NCI-H2171 (cell line): ENCODE results near the gene FOSB.
"Not testable (repeated sequence)": the region's sequence is repeated elsewhere in the genome, so short reads cannot be mapped to it uniquely, and the experiment has no call there.

Source experiments
- DNase-seq: peaks from one replicate; lab custom pipeline; 2025; lab: John Stamatoyannopoulos, UW

FOSB gene

GRCh38 chr19:45467456-45468158 is at the start of gene FOSB:
Gene FOSB (plus strand): TSS chr19:45467996. CDS start chr19:45468587, 591 bp downstream.
- DNase-seq, result peak; percentile 98

GRCh38 chr19:45418802-45419201 is 49.0 kb upstream of the FOSB start:
- DNase-seq, result no peak

- DNase-seq, result no peak
These were observed 48.4 kb upstream of the FOSB start for GRCh38 chr19:45419396-45419795.

GRCh38 chr19:45419895-45420294 is 47.9 kb upstream of the FOSB start:
- DNase-seq, result no peak

GRCh38 chr19:45420356-45420755 is 47.4 kb upstream of the FOSB start:
- DNase-seq, result no peak

- DNase-seq, result no peak
These were observed 46.9 kb upstream of the FOSB start for GRCh38 chr19:45420871-45421270.

GRCh38 chr19:45421947-45422498 is 45.8 kb upstream of the FOSB start:
- no peak for DNase-seq

- DNase-seq, result no peak
These were observed 44.7 kb upstream of the FOSB start for GRCh38 chr19:45423033-45423588.

- peak; percentile 98 for DNase-seq
These were observed 44.1 kb upstream of the FOSB start, which contains the start of gene ERCC1 for GRCh38 chr19:45423589-45424190. Gene ERCC1 (minus strand): TSS chr19:45423917. CDS start chr19:45423374, 543 bp downstream.

- DNase-seq, result peak; percentile 66
These were observed 43.4 kb upstream of the FOSB start for GRCh38 chr19:45424191-45425058.

- DNase-seq, result no peak
These were observed 39.2 kb upstream of the FOSB start for GRCh38 chr19:45428384-45429231.

- DNase-seq, result not testable (repeated sequence)
These were observed 37.9 kb upstream of the FOSB start for GRCh38 chr19:45429896-45430295.

GRCh38 chr19:45431008-45431407 is 36.8 kb upstream of the FOSB start:
- not testable (repeated sequence) for DNase-seq

- not testable (repeated sequence) for DNase-seq
These were observed 35.3 kb upstream of the FOSB start for GRCh38 chr19:45432543-45432942.

- no peak for DNase-seq
These were observed 30.5 kb upstream of the FOSB start for GRCh38 chr19:45437328-45437727.

GRCh38 chr19:45439190-45439568 is 28.6 kb upstream of the FOSB start:
- no peak for DNase-seq

GRCh38 chr19:45439569-45440258 is 28.1 kb upstream of the FOSB start:
- DNase-seq, result peak; percentile 74

GRCh38 chr19:45440259-45440638 is 27.5 kb upstream of the FOSB start:
- DNase-seq, result no peak

GRCh38 chr19:45440873-45441654 is 26.7 kb upstream of the FOSB start:
- no peak for DNase-seq

- DNase-seq, result no peak
These were observed 25.4 kb upstream of the FOSB start for GRCh38 chr19:45442408-45442777.
